ENCODE measurements around the gene CNOT3.
"Not testable (repeated sequence)": the region's sequence is repeated elsewhere in the genome, so short reads cannot be mapped to it uniquely, and the experiment has no call there.

Gene CNOT3

GRCh38 chr19:54137699-54138488 lies at the start of gene CNOT3:
TSS of gene CNOT3 (plus strand) at chr19:54137762. CDS start at chr19:54142979, 5,217 bp downstream.
- in situ Hi-C loops (cut with HindIII; ENCODE audit: low pct_ligation_motif_present, low pct_unique_long_range_greater_than_20kb, low sequenced_read_pairs): no loop called here
- DNase-seq: peak; percentile 19

- DNase-seq: no peak
- in situ Hi-C loops (cut with HindIII; ENCODE audit: low pct_ligation_motif_present, low pct_unique_long_range_greater_than_20kb, low sequenced_read_pairs): no loop called here
Observed at GRCh38 chr19:54094426-54095000, 43.0 kb upstream of the CNOT3 start.

GRCh38 chr19:54095136-54095858 lies 42.3 kb upstream of the CNOT3 start:
- DNase-seq: no peak
- in situ Hi-C loops (cut with HindIII; ENCODE audit: low pct_ligation_motif_present, low pct_unique_long_range_greater_than_20kb, low sequenced_read_pairs): no loop called here

- DNase-seq; in situ Hi-C loops (cut with HindIII; ENCODE audit: low pct_ligation_motif_present, low pct_unique_long_range_greater_than_20kb, low sequenced_read_pairs): not testable (repeated sequence)
Observed at GRCh38 chr19:54095859-54096616, 41.5 kb upstream of the CNOT3 start.

- in situ Hi-C loops (cut with HindIII; ENCODE audit: low pct_ligation_motif_present, low pct_unique_long_range_greater_than_20kb, low sequenced_read_pairs): no loop called here
- no peak for DNase-seq
Observed at GRCh38 chr19:54096617-54097106, 40.9 kb upstream of the CNOT3 start.

- in situ Hi-C loops (cut with HindIII; ENCODE audit: low pct_ligation_motif_present, low pct_unique_long_range_greater_than_20kb, low sequenced_read_pairs): no loop called here
- DNase-seq: no peak
Observed at GRCh38 chr19:54099190-54099902, 38.2 kb upstream of the CNOT3 start.

GRCh38 chr19:54099903-54100255 lies 37.7 kb upstream of the CNOT3 start:
- DNase-seq; in situ Hi-C loops (cut with HindIII; ENCODE audit: low pct_ligation_motif_present, low pct_unique_long_range_greater_than_20kb, low sequenced_read_pairs): not testable (repeated sequence)

GRCh38 chr19:54100561-54100960 lies 37.0 kb upstream of the CNOT3 start, which contains the start of gene OSCAR:
TSS of gene OSCAR (minus strand) at chr19:54100803. CDS start at chr19:54100792, 11 bp downstream.
- in situ Hi-C loops (cut with HindIII; ENCODE audit: low pct_ligation_motif_present, low pct_unique_long_range_greater_than_20kb, low sequenced_read_pairs): no loop called here
- no peak for DNase-seq

GRCh38 chr19:54102421-54103169 lies 35.0 kb upstream of the CNOT3 start, which contains the start of gene NDUFA3:
TSS of gene NDUFA3 (plus strand) at chr19:54102855. CDS start at chr19:54102879, 24 bp downstream.
- in situ Hi-C loops (cut with HindIII; ENCODE audit: low pct_ligation_motif_present, low pct_unique_long_range_greater_than_20kb, low sequenced_read_pairs): no loop called here

GRCh38 chr19:54104998-54105715 lies 32.4 kb upstream of the CNOT3 start:
- in situ Hi-C loops (cut with HindIII; ENCODE audit: low pct_ligation_motif_present, low pct_unique_long_range_greater_than_20kb, low sequenced_read_pairs): no loop called here
- DNase-seq: no peak

More at GRCh38 chr19:54102421-54103169, 35.0 kb upstream of the CNOT3 start, which contains the start of gene NDUFA3:
- DNase-seq: peak; percentile 97

GRCh38 chr19:54105796-54106195 lies 31.8 kb upstream of the CNOT3 start:
- DNase-seq: no peak
- in situ Hi-C loops (cut with HindIII; ENCODE audit: low pct_ligation_motif_present, low pct_unique_long_range_greater_than_20kb, low sequenced_read_pairs): no loop called here

GRCh38 chr19:54106716-54107115 lies 30.8 kb upstream of the CNOT3 start:
- DNase-seq: no peak
- in situ Hi-C loops (cut with HindIII; ENCODE audit: low pct_ligation_motif_present, low pct_unique_long_range_greater_than_20kb, low sequenced_read_pairs): no loop called here

GRCh38 chr19:54107876-54108490 lies 29.6 kb upstream of the CNOT3 start:
- in situ Hi-C loops (cut with HindIII; ENCODE audit: low pct_ligation_motif_present, low pct_unique_long_range_greater_than_20kb, low sequenced_read_pairs): no loop called here
- DNase-seq: no peak

- in situ Hi-C loops (cut with HindIII; ENCODE audit: low pct_ligation_motif_present, low pct_unique_long_range_greater_than_20kb, low sequenced_read_pairs): no loop called here
- no peak for DNase-seq
Observed at GRCh38 chr19:54108496-54108895, 29.1 kb upstream of the CNOT3 start.

GRCh38 chr19:54109651-54110050 lies 27.9 kb upstream of the CNOT3 start:
- DNase-seq: no peak
- in situ Hi-C loops (cut with HindIII; ENCODE audit: low pct_ligation_motif_present, low pct_unique_long_range_greater_than_20kb, low sequenced_read_pairs): no loop called here

All from ACHN (cell line).